HG02678 (cell line): Measurements from ENCODE around the gene NRAP.

Experiments
- ATAC-seq: cut with Tn5 transposase; IDR thresholded peaks from one replicate; pipeline ENCODE4 v1.9.1; 2021; ENCODE audit warnings: mild to moderate bottlenecking, moderate library complexity; ENCODE audit not compliant: unreplicated experiment

The NRAP gene

DNA sequence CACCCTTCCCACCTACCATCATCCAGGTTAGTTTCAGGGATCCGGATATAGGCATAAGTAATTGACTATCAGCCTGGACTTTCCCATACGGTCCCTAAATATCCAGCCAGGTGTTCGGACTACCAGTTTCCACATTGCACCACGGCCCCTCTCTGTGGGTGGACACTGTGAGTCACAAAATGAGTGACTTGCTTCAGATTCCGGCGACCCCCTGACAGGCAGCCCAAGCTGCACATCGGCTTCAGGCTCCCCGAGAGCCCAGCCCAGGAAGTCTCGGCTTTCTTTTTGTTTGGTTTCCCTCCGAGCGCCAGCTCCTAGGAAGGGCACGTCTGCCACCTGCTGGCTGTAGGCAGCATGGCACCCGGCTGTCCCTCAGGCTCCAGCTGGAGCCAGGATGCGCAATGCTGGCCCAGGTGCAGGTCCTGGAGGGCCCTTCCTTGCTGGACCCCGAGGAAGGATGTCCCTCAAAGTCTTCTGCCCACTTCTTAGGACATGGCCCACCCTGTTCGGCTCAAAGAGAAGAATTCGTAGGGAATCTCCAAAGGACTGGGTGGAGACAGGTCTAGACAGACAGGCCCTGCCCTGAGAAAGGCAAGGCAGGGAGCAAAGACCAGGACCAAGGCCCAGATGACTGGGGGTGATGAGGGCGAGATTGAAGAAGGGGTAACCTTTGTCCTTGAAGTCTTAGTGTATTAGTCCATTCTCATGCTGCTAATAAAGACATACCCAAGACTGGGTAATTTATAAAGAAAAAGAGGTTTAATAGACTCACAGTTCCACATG is 100.3 kb downstream of the NRAP start:
- ATAC-seq = peak; percentile 98

- no peak for ATAC-seq
These were observed 101.1 kb downstream of the NRAP start for GRCh38 chr10:113562704-113563103.

GRCh38 chr10:113562069-113562468 is 101.8 kb downstream of the NRAP start:
- ATAC-seq = no peak

- no peak for ATAC-seq
These were observed 102.6 kb downstream of the NRAP start for GRCh38 chr10:113561214-113561613.

- no peak for ATAC-seq
These were observed 103.8 kb downstream of the NRAP start for GRCh38 chr10:113560071-113560470.

DNA sequence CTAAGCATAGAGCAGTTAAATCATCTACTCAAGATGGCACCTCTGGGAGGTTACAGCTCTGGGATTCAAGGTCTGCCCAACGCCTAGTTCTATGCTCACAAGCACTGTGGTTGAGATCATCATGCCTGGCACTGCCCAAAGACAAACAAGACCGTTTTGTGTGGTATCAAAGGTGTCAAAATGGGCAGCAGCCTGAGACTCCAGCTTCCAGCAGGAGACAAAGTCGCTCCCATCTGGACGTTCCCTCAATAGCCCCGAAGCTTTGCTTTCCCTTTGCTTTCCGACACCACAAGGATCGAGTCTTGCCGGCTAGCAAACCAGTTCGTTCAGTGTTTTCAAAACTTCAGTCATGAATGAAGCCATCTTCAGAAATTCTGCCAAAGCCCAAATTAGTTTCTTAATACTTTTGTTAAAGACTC is 105.9 kb downstream of the NRAP start:
- ATAC-seq = no peak

DNA sequence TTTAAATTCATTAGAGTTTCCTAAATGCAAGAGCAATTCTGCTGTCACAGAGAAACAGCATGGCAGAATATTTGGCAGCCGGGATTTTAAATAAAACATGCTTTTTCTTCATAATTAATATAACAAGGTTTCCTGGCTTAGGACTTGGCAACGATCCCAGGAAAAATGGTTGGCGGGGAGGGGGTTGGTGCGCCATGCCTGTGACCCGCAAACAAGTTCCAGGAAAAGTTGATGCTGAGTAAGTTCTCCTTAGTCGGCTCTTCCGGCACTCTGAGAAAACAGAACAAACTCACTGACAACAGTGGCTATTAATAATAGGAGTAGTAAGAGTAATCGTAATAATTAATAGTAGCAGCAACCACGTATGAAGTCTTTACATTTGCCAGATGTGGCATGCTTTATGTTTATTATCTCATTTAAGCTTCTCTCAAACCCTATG is 106.4 kb downstream of the NRAP start:
- no peak for ATAC-seq

DNA sequence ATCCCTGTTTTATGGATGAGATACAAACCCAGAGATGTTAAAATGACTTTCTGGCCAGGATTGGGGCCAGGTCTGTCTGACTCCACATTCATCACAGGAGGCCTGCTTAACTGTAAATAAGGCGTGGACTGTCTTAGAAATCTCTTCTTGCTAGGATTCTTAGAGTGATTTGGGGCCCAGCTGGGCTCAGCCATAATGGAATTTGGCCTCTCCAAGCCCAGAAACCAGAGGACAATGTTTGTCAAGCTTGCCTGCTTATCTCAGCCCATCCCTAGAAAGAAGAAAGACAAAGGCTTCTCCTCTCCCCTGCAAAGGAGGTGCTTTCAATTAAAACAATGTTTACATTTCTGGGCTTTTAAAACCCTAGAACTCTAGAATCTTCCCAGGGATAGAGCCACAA is 108.1 kb downstream of the NRAP start:
- ATAC-seq = no peak

GRCh38 chr10:113555245-113555644 is 108.6 kb downstream of the NRAP start:
- ATAC-seq = no peak

GRCh38 chr10:113554214-113554613 is 109.6 kb downstream of the NRAP start:
- ATAC-seq = no peak

- no peak for ATAC-seq
These were observed 110.7 kb downstream of the NRAP start for GRCh38 chr10:113553149-113553548.

DNA sequence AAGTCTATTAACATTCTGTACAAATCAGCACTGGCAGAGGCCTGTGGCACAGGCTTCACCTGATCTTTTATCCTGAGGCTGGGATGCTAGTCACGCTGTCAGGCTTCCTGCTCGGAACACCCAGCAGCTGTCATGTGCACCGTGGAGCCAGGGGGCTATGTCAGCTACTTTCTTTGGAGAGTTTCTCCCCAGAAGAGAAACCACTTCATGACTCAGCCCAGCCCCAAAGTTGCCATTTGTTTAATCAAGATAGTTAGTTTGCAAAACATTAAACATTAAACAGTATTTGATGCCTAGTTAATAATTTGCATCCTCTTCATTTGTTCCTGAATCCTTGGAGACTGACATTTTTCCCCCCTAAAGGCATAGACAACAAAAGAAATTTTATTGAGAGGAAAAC is 111.1 kb downstream of the NRAP start, which contains the start of gene HABP2:
HABP2 (plus strand) TSS at position 353 of the 400 bp plus-strand sequence. CDS start 69 bp downstream, outside the sequence.
- no peak for ATAC-seq

DNA sequence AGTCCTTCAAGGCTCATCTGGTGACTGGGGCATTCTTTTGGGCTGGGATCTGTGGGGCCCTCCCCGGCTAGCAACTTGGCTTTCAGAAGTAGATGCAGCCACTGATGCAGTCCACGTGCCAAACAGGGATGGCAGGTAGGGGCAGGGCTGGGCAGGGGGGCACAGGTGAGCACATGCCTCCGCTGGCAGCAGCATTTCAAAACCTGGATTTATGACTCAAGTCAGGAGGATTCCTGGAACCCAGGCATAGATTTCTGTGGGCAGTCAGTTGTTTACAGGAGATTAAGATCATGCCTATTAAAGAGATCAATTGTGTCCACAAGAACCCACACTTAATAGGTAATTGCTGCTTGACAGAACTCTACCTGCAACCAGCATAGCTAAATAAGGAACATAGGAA is 111.8 kb downstream of the NRAP start:
- no peak for ATAC-seq

- no peak for ATAC-seq
These were observed 113.5 kb downstream of the NRAP start for GRCh38 chr10:113550365-113550764.

DNA sequence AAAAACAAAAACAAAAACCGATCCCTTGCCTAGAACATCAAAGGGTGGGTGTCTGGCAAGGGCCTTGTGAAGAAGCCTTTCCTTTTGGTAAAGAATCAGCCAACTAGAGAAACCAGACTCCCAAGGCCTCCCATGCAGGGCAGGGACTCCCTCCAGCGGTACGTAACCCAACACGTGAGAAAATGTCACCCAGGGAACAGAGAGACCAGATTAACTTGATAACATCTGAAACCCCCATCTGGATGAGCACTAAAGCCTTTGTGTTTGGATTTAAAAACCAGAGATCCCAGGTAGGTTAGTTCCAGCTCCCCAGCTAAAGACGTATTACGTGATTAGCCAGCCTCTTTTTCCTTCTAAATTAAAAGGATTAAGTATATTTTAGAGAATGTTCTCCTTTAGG is 114.0 kb downstream of the NRAP start:
- ATAC-seq = no peak

DNA sequence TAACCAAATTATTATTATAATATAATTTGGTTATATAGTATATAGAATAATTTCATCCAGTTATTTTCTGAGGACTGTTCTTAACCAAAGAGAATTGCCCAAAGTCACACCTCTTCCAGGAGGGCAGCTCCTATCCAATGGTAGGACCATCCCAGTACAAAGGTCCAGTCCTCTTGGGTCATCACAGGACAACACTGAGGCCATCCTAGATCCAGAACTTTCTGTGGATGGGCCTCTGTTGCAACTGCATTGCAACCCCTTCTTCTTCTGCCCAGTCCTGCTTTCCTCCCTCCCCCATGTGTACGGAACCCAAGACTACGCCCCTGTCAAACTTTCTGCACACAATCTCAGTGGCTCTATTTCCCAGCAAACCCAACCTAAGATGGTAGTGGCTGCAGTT is 116.4 kb downstream of the NRAP start:
- ATAC-seq = no peak

DNA sequence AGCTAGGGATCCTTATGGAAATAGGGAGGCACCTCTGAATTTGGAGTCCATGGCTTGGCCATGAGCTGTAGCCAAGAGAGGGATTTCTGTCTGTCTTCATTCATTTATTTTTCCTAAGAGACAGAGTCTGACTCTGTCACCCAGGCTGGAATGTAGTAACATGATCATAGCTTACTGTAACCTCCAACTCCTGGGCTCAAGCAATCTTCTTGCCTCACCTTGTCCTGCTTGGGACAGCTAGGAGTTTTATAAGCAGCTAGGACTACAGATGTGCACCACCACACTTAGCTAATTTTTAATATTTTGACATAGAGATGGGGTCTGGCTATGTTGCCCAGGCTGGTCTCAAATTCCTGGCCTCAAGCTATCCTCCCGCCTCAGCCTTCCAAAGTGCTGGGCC is 119.4 kb downstream of the NRAP start:
- ATAC-seq = no peak

DNA sequence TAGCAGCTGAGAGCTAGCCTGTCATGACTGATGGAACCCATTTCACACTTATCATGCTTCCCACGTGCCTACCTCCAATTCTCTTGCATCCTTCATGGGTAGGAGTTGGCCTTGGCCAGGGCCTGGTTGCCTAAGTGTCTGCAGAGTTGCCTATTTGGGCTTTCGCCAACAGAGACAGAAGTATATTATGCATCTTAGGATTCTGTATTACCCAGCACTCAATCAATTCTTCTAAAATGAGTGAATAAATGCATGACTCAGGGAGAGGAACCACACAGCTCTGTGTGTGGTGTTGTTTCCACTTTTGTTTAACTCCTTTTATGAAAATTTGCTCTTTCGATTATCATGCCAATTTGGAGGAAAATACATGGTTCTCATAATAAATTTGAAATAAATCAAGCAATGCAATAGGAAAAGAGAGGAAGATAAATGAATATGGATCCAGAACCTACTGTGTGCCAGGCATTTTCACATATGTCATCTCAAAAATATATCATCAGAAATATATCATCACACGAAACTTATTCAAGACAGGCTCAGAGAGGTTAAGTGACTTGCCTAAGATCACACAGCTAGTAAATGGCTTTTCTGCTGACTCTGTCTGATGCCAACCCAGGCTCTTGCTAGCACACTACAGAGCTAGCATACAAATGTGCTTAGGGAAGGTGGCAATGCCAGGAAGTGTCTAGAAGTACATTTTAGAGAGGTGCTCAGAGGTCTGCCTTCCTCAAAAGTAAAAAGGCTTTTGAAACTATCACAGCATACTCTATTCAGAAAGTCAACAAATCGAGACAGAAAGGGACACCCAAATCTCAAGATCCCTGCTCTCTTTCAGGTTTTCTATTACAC is 120.5 kb downstream of the NRAP start:
- no peak for ATAC-seq

DNA sequence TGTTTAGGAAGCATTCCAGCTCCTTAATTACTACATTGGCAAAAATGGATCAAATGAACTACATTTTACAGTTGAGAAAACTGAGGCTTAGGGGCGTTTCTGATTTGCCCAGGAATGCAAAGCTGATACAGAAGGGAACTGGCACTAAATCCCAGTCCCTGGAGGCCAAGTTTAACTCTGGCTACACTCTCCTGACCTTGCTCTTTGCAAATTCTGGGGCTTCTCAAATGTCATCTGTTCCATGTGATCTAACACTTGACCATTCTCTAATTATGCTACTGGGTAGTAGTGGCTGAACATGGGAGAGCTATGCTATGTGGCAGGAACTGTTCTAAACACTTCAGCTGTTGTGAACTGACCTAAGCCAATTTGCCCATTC is 122.3 kb downstream of the NRAP start:
- ATAC-seq = no peak

GRCh38 chr10:113540845-113541548 is 122.8 kb downstream of the NRAP start:
- ATAC-seq = no peak

GRCh38 chr10:113539789-113540188 is 124.1 kb downstream of the NRAP start:
- no peak for ATAC-seq
